GM18951 (cell line): Measurements from ENCODE around the gene KRT7.

Experiments used
- POLR2A ChIP-seq: IDR thresholded peaks from 4 replicates; pipeline ENCODE4 v1.6.1; 2011; ENCODE audit warnings: mild to moderate bottlenecking; ENCODE audit not compliant: insufficient read length, insufficient read depth; ENCODE audit errors: extremely low read depth
- in situ Hi-C: fragments of 300-500 bp; cut with MboI; formaldehyde crosslinking; loops from one replicate; pipeline ENCODE4 v1.12.0; 2022; ENCODE audit warnings: low sequenced_read_pairs, mixed read lengths, inconsistent platforms; ENCODE audit not compliant: unreplicated experiment

The KRT7 gene

DNA sequence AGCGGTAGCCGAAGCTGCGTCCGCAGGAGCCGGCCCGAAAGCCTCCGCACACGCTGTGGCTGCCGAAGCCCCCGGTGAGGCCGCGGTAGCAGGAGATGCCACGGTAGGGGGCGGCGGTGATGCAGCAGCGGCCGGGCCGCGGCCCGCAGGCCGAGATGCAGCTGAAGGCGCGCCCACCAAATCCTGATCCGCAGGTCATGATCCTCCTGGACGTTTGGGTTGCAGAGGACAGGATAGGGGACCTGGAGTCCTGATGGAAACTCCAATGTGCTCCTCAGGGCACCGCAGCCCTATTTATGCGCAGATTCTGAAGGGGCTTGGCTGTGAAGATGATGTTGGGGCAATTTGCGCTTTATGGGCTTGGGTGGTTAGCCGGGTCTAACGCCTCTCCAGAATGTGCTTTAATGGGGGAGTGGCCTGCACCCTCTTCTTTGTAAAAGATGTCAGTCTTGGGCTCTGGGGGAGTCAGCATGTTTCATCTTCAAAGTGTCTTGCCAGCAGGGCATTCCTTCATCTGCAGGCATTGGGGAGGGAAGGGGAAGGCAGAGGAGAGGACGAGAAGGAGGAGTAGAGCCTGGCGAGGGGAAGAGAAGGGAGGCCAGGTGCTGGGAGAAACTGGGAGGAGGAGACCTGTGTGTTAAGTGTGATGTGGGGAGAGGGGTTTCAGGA lies 58.4 kb downstream of the KRT7 start, which contains the start of gene KRT81:
KRT81 (minus strand) TSS at position 268 of the 669 bp plus-strand sequence; CDS start at position 199, 69 bp downstream.
- in situ Hi-C loops: no loop called here
- no peak for TF ChIP-seq POLR2A

DNA sequence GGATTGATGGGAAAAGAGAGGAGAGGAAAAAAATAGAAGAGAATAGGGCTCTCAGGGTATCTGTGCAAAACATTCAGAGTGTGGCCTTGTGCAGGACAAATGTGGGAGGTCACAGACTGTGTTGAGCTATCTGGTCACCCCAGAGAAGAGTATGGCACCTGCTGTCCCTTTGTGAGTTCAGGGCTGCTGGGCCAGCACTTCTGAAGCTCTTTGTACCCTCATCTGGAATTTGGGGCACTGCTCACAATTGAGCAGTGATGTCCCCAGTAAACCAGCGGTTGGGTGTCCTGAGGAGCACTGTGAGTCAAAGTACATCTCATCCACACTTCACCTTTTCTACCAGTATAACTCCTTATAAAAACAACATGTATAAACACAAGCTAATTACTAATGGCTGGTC lies 60.9 kb downstream of the KRT7 start:
- in situ Hi-C loops: no loop called here
- TF ChIP-seq POLR2A: no peak

DNA sequence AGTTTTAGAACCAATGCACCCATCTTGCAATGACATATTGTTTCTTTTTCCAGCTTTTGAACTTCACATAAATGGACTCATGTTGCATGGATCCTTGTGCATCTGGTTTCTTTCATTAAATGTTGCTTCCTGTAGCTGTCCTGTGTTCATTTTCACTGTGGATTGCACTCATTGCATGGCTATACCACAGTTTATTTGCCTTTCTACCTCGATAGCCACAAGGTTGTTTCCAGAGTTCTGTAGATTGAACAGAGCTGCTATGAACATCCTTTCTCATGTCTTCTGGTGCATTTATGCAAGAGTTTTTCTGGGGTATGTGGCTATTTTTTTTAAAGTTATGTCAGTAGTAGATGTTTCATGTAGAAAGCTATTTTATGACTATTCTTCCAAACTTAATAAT lies 61.8 kb downstream of the KRT7 start:
- TF ChIP-seq POLR2A: no peak
- in situ Hi-C loops: no loop called here

DNA sequence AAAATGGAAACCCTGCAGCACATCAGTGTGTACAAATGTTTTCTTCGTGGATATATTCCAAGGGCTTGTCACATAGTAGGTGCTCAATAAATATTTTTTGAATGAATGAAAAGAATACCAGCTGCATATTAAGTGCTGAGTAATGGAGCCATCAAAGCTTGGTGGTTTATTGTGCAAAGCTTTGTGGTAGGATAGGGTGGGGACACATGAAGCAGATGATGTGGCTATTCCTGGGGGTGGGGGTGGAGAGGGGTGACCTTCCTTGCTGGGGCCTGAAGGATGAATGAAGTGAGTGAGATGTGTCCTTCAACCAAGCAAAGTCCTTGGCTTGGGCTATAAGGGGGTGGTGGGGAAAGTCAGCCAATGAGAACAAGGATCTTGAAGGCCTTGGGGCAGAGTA lies 62.6 kb downstream of the KRT7 start:
- no peak for TF ChIP-seq POLR2A
- in situ Hi-C loops: no loop called here

DNA sequence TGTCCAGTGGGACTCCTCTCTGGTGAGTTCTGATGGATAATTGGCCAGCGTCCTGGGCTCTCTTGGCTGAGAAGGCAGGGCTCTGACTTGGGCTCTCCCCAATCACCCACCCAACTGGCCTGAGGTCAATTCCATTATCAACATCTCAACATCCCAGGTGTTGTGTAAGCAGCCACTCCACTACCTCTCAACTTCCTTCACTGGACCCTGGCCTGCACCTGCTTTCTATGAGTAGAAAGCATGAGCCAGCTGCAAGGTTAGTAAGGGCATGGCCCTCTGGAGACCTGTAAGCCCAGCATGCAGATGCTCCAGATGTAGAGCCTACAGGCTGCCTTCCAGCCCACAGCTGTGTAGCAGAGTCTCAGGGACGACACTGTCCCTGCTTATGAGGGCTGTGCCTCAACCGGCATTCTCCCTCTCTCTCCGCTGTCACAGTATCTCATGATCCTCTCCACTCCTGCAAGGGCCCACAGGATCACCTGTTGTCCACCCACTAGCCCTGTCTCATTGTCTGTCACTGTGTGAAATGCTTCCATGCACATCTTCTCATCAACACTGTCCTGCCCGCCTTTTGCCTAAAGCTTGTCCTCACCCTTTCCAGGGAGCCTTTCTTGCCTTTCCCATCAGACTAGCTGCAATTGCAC lies 63.7 kb downstream of the KRT7 start:
- in situ Hi-C loops: no loop called here
- no peak for TF ChIP-seq POLR2A
